Measurements from ENCODE around the gene HSPA12B.

The HSPA12B gene

DNA sequence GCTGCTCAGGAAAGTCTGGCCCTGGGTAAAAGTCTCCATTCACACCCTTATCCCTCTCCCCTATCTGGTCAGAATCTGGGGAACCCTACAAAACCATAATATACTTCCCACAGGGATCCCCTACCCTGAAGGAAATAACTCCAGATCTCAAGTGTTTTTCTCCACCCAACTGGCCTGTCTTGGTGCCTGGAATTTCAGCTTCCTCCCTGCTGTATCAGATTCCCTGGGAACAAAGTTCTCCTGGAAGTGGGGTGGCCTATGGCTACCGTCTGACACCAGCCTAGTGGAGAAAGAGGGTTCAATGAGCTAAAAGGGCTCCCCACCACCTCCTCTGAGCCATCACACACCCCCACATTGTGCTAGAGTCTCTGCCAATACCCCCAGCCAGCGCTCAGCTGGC, 15.0 kb downstream of the HSPA12B start:
- TF ChIP-seq SUZ12 (IDR thresholded peaks at IDR 0.05) (no peak), FOXM1 (IDR thresholded peaks at IDR 0.05; ENCODE audit: borderline replicate concordance) (no peak), NFRKB (IDR thresholded peaks at IDR 0.05) (no peak), ELF4 (IDR thresholded peaks at IDR 0.05) (no peak), CTBP1 (IDR thresholded peaks at IDR 0.05; ENCODE audit: borderline replicate concordance) (no peak), FOXA1 (IDR thresholded peaks at IDR 0.05) (no peak), LEF1 (IDR thresholded peaks at IDR 0.05; ENCODE audit: borderline replicate concordance) (no peak), HDGF (IDR thresholded peaks at IDR 0.05; ENCODE audit: borderline replicate concordance) (no peak)
- DNase-seq (ENCODE audit: extremely low spot score) = no peak
- ChIA-PET POLR2A (interaction anchor here (1.1 to 4.5 kb wide), 2 partner anchors 20 kb away, joined by 4 to 41 read pairs; partner anchors contain the start of gene ADISSP), CTCF (interaction anchor here (1.0 to 1.8 kb wide), 3 partner anchors 21 to 71 kb away, joined by 3 to 6 read pairs (median 5); partner anchors contain the start of gene ADISSP)

DNA sequence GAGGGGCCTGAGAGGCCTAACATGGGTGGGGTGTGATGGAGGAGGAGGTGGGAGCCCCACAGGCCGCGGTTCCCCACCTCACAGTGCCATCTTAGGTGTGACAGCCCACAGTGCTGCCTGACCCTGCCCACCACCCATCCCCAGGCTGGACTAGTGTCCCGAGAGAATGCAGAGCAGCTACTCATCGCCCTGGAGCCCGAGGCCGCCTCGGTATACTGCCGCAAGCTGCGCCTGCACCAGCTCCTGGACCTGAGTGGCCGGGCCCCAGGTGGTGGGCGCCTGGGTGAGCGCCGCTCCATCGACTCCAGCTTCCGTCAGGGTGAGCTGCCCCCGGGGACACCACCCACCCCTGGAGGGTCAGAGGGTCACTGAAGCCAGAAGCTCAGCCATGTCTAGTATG, 15.6 kb downstream of the HSPA12B start:
- POLR2A ChIA-PET = interaction anchor here (1.1 to 4.5 kb wide), 2 partner anchors 19 to 21 kb away, joined by 4 to 41 read pairs; partner anchors contain the start of gene ADISSP

DNA sequence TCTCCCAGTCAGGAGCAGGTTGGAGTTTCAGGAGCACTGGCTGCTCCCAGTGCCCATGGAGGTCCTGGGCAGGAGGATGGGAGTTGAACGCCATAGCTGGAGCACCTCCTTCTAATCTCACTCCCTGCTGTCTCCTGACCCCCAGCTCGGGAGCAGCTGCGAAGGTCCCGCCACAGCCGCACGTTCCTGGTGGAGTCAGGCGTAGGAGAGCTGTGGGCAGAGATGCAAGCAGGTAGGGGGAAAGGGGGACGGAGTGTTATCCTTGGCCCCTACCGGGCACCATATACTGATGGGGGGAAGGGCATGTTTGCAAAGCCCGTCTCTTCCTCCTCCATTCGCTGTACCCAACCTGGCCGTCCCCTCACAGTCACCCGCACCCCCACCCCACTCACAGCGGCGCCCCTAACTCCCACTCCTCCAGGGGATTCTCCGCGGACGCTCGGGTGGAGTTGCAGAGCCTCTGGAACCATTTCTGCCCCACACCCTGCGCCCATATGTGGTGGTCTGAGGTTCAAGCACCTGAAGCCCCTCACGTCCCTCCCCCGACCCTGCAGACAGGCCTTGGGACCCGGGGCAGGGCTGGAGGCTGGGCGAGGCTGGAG, 16.7 kb downstream of the HSPA12B start:
- POLR2A ChIA-PET = no interaction called here
- CTCF ChIA-PET = interaction anchor here (1.8 kb wide), 1 partner anchor 19 kb away, joined by 6 read pairs; the partner anchor contains the start of gene ADISSP

More for the DNA sequence above, 15.6 kb downstream of the HSPA12B start:
- DNase-seq (ENCODE audit: extremely low spot score) = no peak
- TF ChIP-seq, protein P1, sequence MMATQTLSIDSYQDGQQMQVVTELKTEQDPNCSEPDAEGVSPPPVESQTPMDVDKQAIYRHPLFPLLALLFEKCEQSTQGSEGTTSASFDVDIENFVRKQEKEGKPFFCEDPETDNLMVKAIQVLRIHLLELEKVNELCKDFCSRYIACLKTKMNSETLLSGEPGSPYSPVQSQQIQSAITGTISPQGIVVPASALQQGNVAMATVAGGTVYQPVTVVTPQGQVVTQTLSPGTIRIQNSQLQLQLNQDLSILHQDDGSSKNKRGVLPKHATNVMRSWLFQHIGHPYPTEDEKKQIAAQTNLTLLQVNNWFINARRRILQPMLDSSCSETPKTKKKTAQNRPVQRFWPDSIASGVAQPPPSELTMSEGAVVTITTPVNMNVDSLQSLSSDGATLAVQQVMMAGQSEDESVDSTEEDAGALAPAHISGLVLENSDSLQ (IDR thresholded peaks at IDR 0.05) = no peak
- TF ChIP-seq ARNT (IDR thresholded peaks at IDR 0.05) = no peak
- TF ChIP-seq TARDBP (IDR thresholded peaks at IDR 0.05) = no peak
- no peak for TF ChIP-seq FOXK2 (IDR thresholded peaks at IDR 0.05)
- TF ChIP-seq LEF1 (IDR thresholded peaks at IDR 0.05; ENCODE audit: borderline replicate concordance) = no peak
- TF ChIP-seq ELF4 (IDR thresholded peaks at IDR 0.05) = no peak
- TF ChIP-seq FOXM1 (IDR thresholded peaks at IDR 0.05; ENCODE audit: borderline replicate concordance) = no peak
- no peak for TF ChIP-seq L3MBTL2 (conservative IDR thresholded peaks at IDR 0.05)
- no peak for TF ChIP-seq CTBP1 (IDR thresholded peaks at IDR 0.05; ENCODE audit: borderline replicate concordance)
- TF ChIP-seq SP1 (IDR thresholded peaks at IDR 0.05) = no peak
- TF ChIP-seq BHLHE40 (IDR thresholded peaks at IDR 0.05; ENCODE audit: borderline replicate concordance) = no peak
- TF ChIP-seq NFRKB (IDR thresholded peaks at IDR 0.05) = no peak
- no peak for TF ChIP-seq HDGF (IDR thresholded peaks at IDR 0.05; ENCODE audit: borderline replicate concordance)
- CTCF ChIA-PET = interaction anchor here (1.0 to 1.8 kb wide), 3 partner anchors 20 to 71 kb away, joined by 3 to 6 read pairs (median 5); partner anchors contain the start of gene ADISSP

DNA sequence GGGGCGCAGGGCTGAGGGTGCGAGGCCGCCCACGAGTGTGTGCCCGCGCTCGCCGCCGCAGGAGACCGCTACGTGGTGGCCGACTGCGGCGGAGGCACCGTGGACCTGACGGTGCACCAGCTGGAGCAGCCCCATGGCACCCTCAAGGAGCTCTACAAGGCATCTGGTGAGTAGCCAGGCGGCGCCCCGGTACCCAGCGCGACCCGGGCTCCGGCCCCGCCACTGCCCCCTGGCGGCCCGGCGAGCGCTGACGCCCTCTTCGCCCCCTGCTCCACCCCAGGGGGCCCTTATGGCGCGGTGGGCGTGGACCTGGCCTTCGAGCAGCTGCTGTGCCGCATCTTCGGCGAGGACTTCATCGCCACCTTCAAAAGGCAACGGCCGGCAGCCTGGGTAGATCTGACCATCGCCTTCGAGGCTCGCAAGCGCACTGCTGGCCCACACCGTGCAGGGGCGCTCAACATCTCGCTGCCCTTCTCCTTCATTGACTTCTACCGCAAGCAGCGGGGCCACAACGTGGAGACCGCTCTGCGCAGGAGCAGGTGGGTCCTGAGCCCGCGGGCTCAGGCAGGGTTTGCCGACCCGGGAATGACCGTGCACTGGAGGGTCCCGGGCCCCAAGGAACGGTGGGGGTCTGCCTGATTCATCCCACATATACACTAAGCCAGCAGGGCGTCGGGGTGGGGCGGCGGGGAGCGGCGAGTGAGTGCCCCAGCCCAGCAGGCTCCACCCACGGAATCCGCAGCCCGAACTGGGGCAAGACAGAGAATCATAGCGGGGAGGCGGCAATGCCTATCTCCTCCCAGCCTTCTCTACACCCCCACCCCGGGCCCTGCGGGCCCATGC, 17.4 kb downstream of the HSPA12B start:
- peak; percentile 66 for DNase-seq (ENCODE audit: extremely low spot score)
- TF ChIP-seq FOXK2 (IDR thresholded peaks at IDR 0.05) (no peak), FOXA1 (IDR thresholded peaks at IDR 0.05) (no peak), SP1 (IDR thresholded peaks at IDR 0.05) (no peak), ARNT (IDR thresholded peaks at IDR 0.05) (no peak), ELF4 (IDR thresholded peaks at IDR 0.05) (no peak), ZNF384 (IDR thresholded peaks at IDR 0.05) (no peak), NFRKB (IDR thresholded peaks at IDR 0.05) (no peak), FOXM1 (IDR thresholded peaks at IDR 0.05; ENCODE audit: borderline replicate concordance) (no peak), LEF1 (IDR thresholded peaks at IDR 0.05; ENCODE audit: borderline replicate concordance) (no peak), TARDBP (IDR thresholded peaks at IDR 0.05) (no peak)
- ChIA-PET POLR2A (no interaction called here), CTCF (no interaction called here)

More for the DNA sequence above, 16.7 kb downstream of the HSPA12B start:
- DNase-seq (ENCODE audit: extremely low spot score) = no peak
- TF ChIP-seq ARNT (IDR thresholded peaks at IDR 0.05) = no peak
- no peak for TF ChIP-seq CTBP1 (IDR thresholded peaks at IDR 0.05; ENCODE audit: borderline replicate concordance)
- no peak for TF ChIP-seq LEF1 (IDR thresholded peaks at IDR 0.05; ENCODE audit: borderline replicate concordance)
- TF ChIP-seq BHLHE40 (IDR thresholded peaks at IDR 0.05; ENCODE audit: borderline replicate concordance) = no peak
- no peak for TF ChIP-seq FOXA1 (IDR thresholded peaks at IDR 0.05)
- no peak for TF ChIP-seq FOXK2 (IDR thresholded peaks at IDR 0.05)
- no peak for TF ChIP-seq SUZ12 (IDR thresholded peaks at IDR 0.05)
- no peak for TF ChIP-seq NFRKB (IDR thresholded peaks at IDR 0.05)
- no peak for TF ChIP-seq SP1 (IDR thresholded peaks at IDR 0.05)
- TF ChIP-seq FOXM1 (IDR thresholded peaks at IDR 0.05; ENCODE audit: borderline replicate concordance) = no peak
- TF ChIP-seq ELF4 (IDR thresholded peaks at IDR 0.05) = no peak
- TF ChIP-seq L3MBTL2 (conservative IDR thresholded peaks at IDR 0.05) = no peak
- TF ChIP-seq, protein P1 (IDR thresholded peaks at IDR 0.05) = no peak

DNA sequence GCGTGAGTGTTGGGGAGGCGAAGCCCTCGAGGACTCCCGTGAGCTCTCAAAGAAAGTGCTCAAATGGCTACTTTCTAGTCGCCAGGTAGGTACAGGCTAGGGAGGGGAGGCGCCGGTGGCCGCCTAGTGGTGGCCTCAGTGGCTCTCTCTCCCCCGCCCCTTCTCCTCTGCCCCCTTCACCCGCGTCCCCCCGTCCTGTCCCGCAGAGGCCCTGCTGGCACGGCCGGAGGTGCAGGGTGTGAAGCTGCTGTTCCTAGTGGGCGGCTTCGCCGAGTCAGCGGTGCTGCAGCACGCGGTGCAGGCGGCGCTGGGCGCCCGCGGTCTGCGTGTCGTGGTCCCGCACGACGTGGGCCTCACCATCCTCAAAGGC, 18.8 kb downstream of the HSPA12B start:
- POLR2A ChIA-PET = interaction anchor here (1.1 kb wide), 1 partner anchor 17 kb away, joined by 4 read pairs; no protein-coding TSS in a partner anchor
- CTCF ChIA-PET = interaction anchor here (0.8 to 0.9 kb wide), 2 partner anchors 17 to 104 kb away, joined by 3 read pairs; partner anchors contain the start of gene ADISSP
- TF ChIP-seq SP1 (IDR thresholded peaks at IDR 0.05) (no peak), SUZ12 (IDR thresholded peaks at IDR 0.05) (no peak), TARDBP (IDR thresholded peaks at IDR 0.05) (no peak), LEF1 (IDR thresholded peaks at IDR 0.05; ENCODE audit: borderline replicate concordance) (no peak), FOXK2 (IDR thresholded peaks at IDR 0.05) (no peak), ARNT (IDR thresholded peaks at IDR 0.05) (no peak), ZNF384 (IDR thresholded peaks at IDR 0.05) (no peak), FOXM1 (IDR thresholded peaks at IDR 0.05; ENCODE audit: borderline replicate concordance) (no peak), CTBP1 (IDR thresholded peaks at IDR 0.05; ENCODE audit: borderline replicate concordance) (no peak), ELF4 (IDR thresholded peaks at IDR 0.05) (no peak), NFRKB (IDR thresholded peaks at IDR 0.05) (no peak), HDGF (IDR thresholded peaks at IDR 0.05; ENCODE audit: borderline replicate concordance) (no peak), BHLHE40 (IDR thresholded peaks at IDR 0.05; ENCODE audit: borderline replicate concordance) (no peak), FOXA1 (IDR thresholded peaks at IDR 0.05) (no peak), L3MBTL2 (conservative IDR thresholded peaks at IDR 0.05) (no peak)
- TF ChIP-seq, protein P1 (IDR thresholded peaks at IDR 0.05) = no peak
- no peak for DNase-seq (ENCODE audit: extremely low spot score)
